Panc1 (cell line): ENCODE results near the gene ROBO4. TPM values are rescaled to one million over a fixed set of nuclear protein-coding genes. Genes with fewer than 3 reads are reported as not detected.

Experiments used
- ATAC-seq: fragments of 200-7000 bp; cut with Tn5 transposase; 2 replicates; pipeline ENCODE4 v1.9.1; 2020; ENCODE audit warnings: mild to moderate bottlenecking, moderate library complexity
- BruUV-seq: library from RNA; stranded (reverse); fragments of 400-500 nt; replicated peaks from 2 replicates; lab custom pipeline; 2021; lab: Mats Ljungman, UMichigan
- CTCF ChIA-PET: fragments of 300-600 bp; sonication (Branson Sonifier 250); formaldehyde crosslinking; loops from one replicate; lab custom pipeline; 2022; ENCODE audit warnings: antibody characterized with exemption; lab: Charles Lee
- POLR2A ChIA-PET: fragments of 300-600 bp; sonication (Branson Sonifier 250); formaldehyde crosslinking; loops from one replicate; lab custom pipeline; 2022; ENCODE audit warnings: antibody characterized with exemption; lab: Charles Lee
- DNase-seq: peaks from one replicate; pipeline ENCODE4 v3.0.0-alpha.2; 2010; ENCODE audit warnings: low read depth, low spot score
- H3K27ac ChIP-seq: 2 replicates; pipeline ENCODE4 v1.5.1; 2011; ENCODE audit warnings: mild to moderate bottlenecking, low read length, inconsistent platforms
- H3K27me3 ChIP-seq: fragments of 200-500 bp; sonication (Bioruptor generic); 2 replicates; pipeline ENCODE4 v1.6.0; 2014; ENCODE audit warnings: low read length, inconsistent platforms; ENCODE audit not compliant: control insufficient read depth, insufficient read depth
- H3K36me3 ChIP-seq: fragments of 200-500 bp; sonication (Bioruptor generic); 2 replicates; pipeline ENCODE4 v1.5.1; 2014; ENCODE audit warnings: inconsistent platforms, mild to moderate bottlenecking, low read length, moderate library complexity; ENCODE audit not compliant: control insufficient read depth, insufficient read depth
- H3K4me1 ChIP-seq: 2 replicates; pipeline ENCODE4 v1.5.1; 2011; ENCODE audit warnings: inconsistent platforms, mild to moderate bottlenecking, low read length, moderate library complexity; ENCODE audit not compliant: control insufficient read depth, insufficient read depth
- H3K4me3 ChIP-seq, 2 experiments: 2 replicates each; pipeline ENCODE4 v1.5.1; 2011 to 2012; ENCODE audit warnings: low read depth in 2 of 2, low read length in 2 of 2, mild to moderate bottlenecking in 2 of 2, inconsistent platforms in 1 of 2, moderate library complexity in 1 of 2
- H3K9me3 ChIP-seq: fragments of 200-500 bp; sonication (Bioruptor generic); 2 replicates; pipeline ENCODE4 v1.5.1; 2014; ENCODE audit warnings: low read depth, mild to moderate bottlenecking, inconsistent platforms, low read length, moderate library complexity; ENCODE audit not compliant: control insufficient read depth, insufficient read depth
- CTCF ChIP-seq: fragments of 450-650 bp; IDR thresholded peaks from 2 replicates; pipeline ENCODE4 v1.5.1; 2017; ENCODE audit warnings: mild to moderate bottlenecking
- POLR2AphosphoS5 ChIP-seq: IDR thresholded peaks from 2 replicates; pipeline ENCODE4 v1.6.1; 2012; ENCODE audit warnings: mild to moderate bottlenecking, low read depth, low read length, moderate library complexity
- REST ChIP-seq, 2 experiments: IDR thresholded peaks; 2 replicates each; pipeline ENCODE4 v1.6.1; 2011 to 2012; ENCODE audit warnings: low read depth in 2 of 2, control low read depth in 1 of 2, low read length in 1 of 2, mild to moderate bottlenecking in 1 of 2, moderate library complexity in 1 of 2; ENCODE audit not compliant: insufficient read depth in 1 of 2
- SIN3A ChIP-seq: IDR thresholded peaks from 2 replicates; pipeline ENCODE4 v1.6.1; 2012; ENCODE audit warnings: low read depth, mild to moderate bottlenecking, low read length, moderate library complexity, borderline replicate concordance; ENCODE audit not compliant: insufficient read depth
- TCF7L2 ChIP-seq: IDR thresholded peaks from 2 replicates; pipeline ENCODE4 v1.6.1; 2011; ENCODE audit warnings: mild to moderate bottlenecking, low read depth, low read length, inconsistent platforms
- in situ Hi-C: cut with HindIII; loops from 2 replicates; pipeline ENCODE4 v1.10.0; 2016; ENCODE audit warnings: low sequenced_read_pairs, low pct_unique_long_range_greater_than_20kb
- intact Hi-C: fragments of 100-400 bp; cut with micrococcal nuclease; formaldehyde crosslinking; loops from one replicate; pipeline ENCODE4 v1.10.0; 2022; ENCODE audit not compliant: unreplicated experiment
- total RNA-seq: library from RNA; stranded (reverse); gene quantifications from one replicate; pipeline ENCODE4 v1.2.1, GENCODE V29; 2021; ENCODE audit not compliant: unreplicated experiment

Gene ROBO4
- total RNA-seq, 1 experiment from 2014 or later, result 0.26 TPM

- ChIA-PET CTCF (no interaction called here), POLR2A (no interaction called here)
- no TSS peak for BruUV-seq
- TF ChIP-seq POLR2AphosphoS5 (no peak), SIN3A (no peak), CTCF (no peak)
- DNase-seq (no peak), ATAC-seq (no peak)
- Histone ChIP-seq H3K36me3 (no peaks in the 10 kb centered on the region), H3K27me3 (peaks cover 7% of the 10 kb centered on the region; the same call in 1 of the 2 replicates), H3K27ac (no peak overlapping the region), H3K4me1 (peaks cover 4% of the 10 kb centered on the region), H3K9me3 (no peaks in the 10 kb centered on the region), H3K4me3 (no peak overlapping the region; a peak in 1 of 4 replicates)
- in situ Hi-C loops, result no loop called here
- intact Hi-C loops, result no loop called here
Measured at GRCh38 chr11:124877631-124877909, 20.1 kb downstream of the ROBO4 start.

GRCh38 chr11:124876818-124877630 is 20.6 kb downstream of the ROBO4 start:
- ChIA-PET CTCF (interaction anchor here (0.6 to 1.4 kb wide), 14 partner anchors 10 to 263 kb away, joined by 3 to 14 read pairs (median 4); partner anchors contain the start of genes CCDC15 and ROBO3), POLR2A (interaction anchor here (0.6 to 0.9 kb wide), 2 partner anchors 76 to 289 kb away, joined by 3 to 5 read pairs; no protein-coding TSS in a partner anchor)
- TF ChIP-seq POLR2AphosphoS5, result no peak
- no peak for TF ChIP-seq SIN3A
- TF ChIP-seq CTCF, result no peak
- TF ChIP-seq REST (IDR thresholded peaks at IDR 0.05; ENCODE audit: insufficient read depth in 1 of 2, low read depth in 2 of 2, low read length in 1 of 2), result no peak
- no peak for TF ChIP-seq TCF7L2
- in situ Hi-C loops, result no loop called here
- TSS peak; percentile 85 for BruUV-seq
- H3K4me3 ChIP-seq, result peak overlapping the region; percentile 65 to 68
- ATAC-seq (no peak), DNase-seq (no peak)
- no peaks in the 10 kb centered on the region for H3K9me3 ChIP-seq
- H3K27me3 ChIP-seq, result peaks cover 10% of the 10 kb centered on the region
- H3K4me1 ChIP-seq, result peaks cover 4% of the 10 kb centered on the region
- intact Hi-C loops, result no loop called here
- peak overlapping the region; percentile 89 for H3K27ac ChIP-seq
- H3K36me3 ChIP-seq, result no peaks in the 10 kb centered on the region
